ENCODE data around the gene TNPO3.
"Not testable (repeated sequence)": the region's sequence is repeated elsewhere in the genome, so short reads cannot be mapped to it uniquely, and the experiment has no call there.

The TNPO3 gene

DNA sequence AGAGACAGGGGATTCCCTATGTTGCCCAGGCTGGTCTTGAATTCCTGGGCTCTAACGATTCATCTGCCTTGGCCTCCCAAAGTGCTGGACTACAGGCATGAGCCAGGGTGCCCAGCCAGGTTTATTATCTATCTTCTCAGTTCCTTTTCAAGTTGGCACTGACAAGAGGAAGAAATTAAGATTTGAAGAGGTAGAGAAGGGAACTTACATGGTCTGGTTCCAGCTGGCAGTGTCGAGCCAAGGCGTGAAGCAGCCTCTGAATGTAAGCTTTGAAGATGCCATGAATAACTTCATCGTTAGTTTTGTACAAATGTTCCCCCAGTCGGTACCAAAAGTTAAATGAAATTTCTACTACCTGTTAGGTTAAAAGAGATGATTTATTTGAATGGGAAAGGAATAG is 57.7 kb downstream of the TNPO3 start:
- in situ Hi-C loops (cut with MboI; ENCODE audit: low sequenced_read_pairs, unreplicated experiment): no loop called here
- DNase-seq (ENCODE audit: low spot score): no peak
- TF ChIP-seq, protein P1, sequence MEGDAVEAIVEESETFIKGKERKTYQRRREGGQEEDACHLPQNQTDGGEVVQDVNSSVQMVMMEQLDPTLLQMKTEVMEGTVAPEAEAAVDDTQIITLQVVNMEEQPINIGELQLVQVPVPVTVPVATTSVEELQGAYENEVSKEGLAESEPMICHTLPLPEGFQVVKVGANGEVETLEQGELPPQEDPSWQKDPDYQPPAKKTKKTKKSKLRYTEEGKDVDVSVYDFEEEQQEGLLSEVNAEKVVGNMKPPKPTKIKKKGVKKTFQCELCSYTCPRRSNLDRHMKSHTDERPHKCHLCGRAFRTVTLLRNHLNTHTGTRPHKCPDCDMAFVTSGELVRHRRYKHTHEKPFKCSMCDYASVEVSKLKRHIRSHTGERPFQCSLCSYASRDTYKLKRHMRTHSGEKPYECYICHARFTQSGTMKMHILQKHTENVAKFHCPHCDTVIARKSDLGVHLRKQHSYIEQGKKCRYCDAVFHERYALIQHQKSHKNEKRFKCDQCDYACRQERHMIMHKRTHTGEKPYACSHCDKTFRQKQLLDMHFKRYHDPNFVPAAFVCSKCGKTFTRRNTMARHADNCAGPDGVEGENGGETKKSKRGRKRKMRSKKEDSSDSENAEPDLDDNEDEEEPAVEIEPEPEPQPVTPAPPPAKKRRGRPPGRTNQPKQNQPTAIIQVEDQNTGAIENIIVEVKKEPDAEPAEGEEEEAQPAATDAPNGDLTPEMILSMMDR (IDR thresholded peaks at IDR 0.05; ENCODE audit: borderline replicate concordance, control extremely low read depth, extremely low read depth, insufficient read depth, missing control alignments): no peak

DNA sequence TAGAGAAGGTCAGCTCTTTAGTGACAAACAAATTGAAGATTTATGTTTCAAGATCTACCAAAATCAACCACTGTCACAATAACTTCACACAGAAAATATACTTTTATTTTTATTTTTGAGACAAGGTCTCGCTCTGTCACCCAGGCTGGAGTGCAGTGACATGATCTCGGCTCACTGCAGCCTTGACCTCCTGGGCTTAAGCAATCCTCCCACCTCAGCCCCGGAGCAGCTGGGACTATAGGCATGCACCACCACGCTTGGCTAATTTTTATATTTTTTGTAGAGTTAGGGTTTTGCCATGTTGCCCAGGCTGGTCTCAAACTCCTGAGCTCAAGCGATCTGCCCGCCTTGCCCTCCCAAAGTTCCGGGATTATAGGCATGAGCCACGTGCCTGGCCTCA is 60.4 kb downstream of the TNPO3 start:
- DNase-seq (ENCODE audit: low spot score); in situ Hi-C loops (cut with MboI; ENCODE audit: low sequenced_read_pairs, unreplicated experiment): not testable (repeated sequence)

DNA sequence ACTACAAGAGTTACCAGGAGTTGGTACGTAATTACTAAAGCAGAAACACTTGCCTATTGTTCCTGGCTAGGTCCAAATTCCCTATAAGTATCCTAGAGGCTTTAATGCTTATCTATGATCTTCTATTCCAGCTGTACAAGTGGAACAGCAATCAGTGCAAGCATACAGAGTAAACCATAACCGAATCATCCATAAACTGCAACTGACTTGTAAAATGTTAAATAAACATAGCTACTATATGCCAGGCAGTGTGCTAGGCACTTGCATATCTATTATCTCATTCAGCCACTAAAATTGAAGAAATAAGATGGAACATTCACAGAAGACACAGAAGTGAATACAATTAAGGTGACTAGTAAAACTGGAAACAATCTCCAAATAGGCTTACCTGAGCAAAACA is 61.5 kb downstream of the TNPO3 start:
- in situ Hi-C loops (cut with MboI; ENCODE audit: low sequenced_read_pairs, unreplicated experiment): no loop called here
- DNase-seq (ENCODE audit: low spot score): no peak
- TF ChIP-seq, protein P1 (IDR thresholded peaks at IDR 0.05; ENCODE audit: borderline replicate concordance, control extremely low read depth, extremely low read depth, insufficient read depth, missing control alignments): no peak

DNA sequence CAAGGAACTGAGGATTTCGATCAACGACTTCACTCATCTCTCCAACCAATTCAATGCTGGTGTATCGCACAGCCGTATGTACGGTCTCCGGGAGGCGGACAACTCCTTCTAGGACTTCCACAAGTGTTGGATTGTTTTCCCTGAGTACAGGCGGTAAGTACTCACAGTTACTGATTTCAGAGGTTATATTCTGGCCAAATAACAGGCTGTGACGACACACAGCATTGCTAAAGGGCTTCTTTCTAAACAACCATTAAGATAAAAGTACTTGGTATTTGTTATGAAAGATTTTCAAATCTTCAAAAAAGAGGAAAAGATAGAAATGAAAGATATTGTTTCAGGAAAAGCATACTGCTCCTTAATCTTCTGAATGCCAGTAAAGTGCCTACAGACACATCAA is 65.0 kb downstream of the TNPO3 start:
- in situ Hi-C loops (cut with MboI; ENCODE audit: low sequenced_read_pairs, unreplicated experiment): no loop called here
- DNase-seq (ENCODE audit: low spot score): no peak
- TF ChIP-seq, protein P1 (IDR thresholded peaks at IDR 0.05; ENCODE audit: borderline replicate concordance, control extremely low read depth, extremely low read depth, insufficient read depth, missing control alignments): no peak

DNA sequence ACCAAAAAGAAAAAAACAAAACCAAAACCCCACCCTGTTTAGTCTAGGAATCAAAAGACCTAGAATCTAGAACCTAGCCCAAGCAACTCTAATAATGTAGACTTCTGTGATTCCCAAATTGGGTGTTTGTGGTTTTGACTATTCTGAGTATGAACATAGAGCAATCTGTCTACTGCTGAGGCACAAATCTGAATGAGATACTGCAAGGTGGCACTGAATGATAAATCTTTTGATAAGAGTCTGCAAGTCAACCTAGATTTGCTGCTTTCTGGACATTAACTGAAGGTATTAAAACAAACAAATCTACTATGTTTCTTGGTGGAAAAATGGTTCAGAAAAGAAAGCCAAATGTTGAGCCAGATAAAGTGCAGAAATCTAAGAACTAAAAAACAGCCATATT is 66.5 kb downstream of the TNPO3 start:
- DNase-seq (ENCODE audit: low spot score): no peak
- in situ Hi-C loops (cut with MboI; ENCODE audit: low sequenced_read_pairs, unreplicated experiment): no loop called here
- TF ChIP-seq, protein P1 (IDR thresholded peaks at IDR 0.05; ENCODE audit: borderline replicate concordance, control extremely low read depth, extremely low read depth, insufficient read depth, missing control alignments): no peak

DNA sequence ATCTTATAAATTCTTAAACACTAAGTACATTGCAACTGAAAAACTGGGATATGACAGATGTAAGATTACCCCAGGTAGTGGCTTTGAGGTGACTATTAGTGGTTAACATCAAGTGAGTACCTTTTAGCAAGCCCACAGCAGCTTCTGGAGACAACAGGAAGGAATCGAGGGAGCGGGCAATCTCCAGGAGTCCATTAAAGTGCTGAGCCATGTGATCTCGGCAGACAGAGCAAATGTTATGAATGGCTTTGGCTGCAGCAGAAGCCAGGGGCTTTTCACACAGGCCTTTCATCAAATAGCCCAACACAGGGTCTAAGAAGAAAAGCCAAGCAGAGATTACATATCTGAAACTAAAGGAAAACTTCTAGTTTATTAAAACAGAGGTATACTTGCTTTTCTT is 68.3 kb downstream of the TNPO3 start:
- DNase-seq (ENCODE audit: low spot score): no peak
- in situ Hi-C loops (cut with MboI; ENCODE audit: low sequenced_read_pairs, unreplicated experiment): no loop called here
- TF ChIP-seq, protein P1 (IDR thresholded peaks at IDR 0.05; ENCODE audit: borderline replicate concordance, control extremely low read depth, extremely low read depth, insufficient read depth, missing control alignments): no peak

DNA sequence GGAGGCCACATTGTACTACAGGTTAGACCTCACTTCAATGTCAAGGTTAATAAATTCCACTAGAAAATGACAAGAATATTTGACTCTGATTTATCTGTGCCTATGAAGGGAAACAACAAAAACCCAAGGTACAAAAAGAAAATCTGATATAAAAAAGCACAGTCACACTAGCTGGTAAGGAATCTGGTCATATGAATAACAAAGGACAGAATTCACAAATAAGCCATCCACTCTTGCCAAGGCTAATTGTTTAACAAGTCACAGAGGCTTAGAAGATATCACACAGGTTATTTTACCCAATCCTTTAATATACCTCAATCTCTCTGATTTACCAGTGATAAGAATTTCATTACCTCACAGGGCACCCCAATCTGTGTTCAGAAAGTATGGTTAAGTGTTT is 69.3 kb downstream of the TNPO3 start:
- DNase-seq (ENCODE audit: low spot score): no peak
- in situ Hi-C loops (cut with MboI; ENCODE audit: low sequenced_read_pairs, unreplicated experiment): no loop called here

More for the DNA sequence above, 69.3 kb downstream of the TNPO3 start:
- TF ChIP-seq, protein P1 (IDR thresholded peaks at IDR 0.05; ENCODE audit: borderline replicate concordance, control extremely low read depth, extremely low read depth, insufficient read depth, missing control alignments): no peak

All from GM13976 (cell line).